ENCODE measurements around the gene ZFP62.
"Not testable (repeated sequence)": the region's sequence is repeated elsewhere in the genome, so short reads cannot be mapped to it uniquely, and the experiment has no call there.

The ZFP62 gene

DNA sequence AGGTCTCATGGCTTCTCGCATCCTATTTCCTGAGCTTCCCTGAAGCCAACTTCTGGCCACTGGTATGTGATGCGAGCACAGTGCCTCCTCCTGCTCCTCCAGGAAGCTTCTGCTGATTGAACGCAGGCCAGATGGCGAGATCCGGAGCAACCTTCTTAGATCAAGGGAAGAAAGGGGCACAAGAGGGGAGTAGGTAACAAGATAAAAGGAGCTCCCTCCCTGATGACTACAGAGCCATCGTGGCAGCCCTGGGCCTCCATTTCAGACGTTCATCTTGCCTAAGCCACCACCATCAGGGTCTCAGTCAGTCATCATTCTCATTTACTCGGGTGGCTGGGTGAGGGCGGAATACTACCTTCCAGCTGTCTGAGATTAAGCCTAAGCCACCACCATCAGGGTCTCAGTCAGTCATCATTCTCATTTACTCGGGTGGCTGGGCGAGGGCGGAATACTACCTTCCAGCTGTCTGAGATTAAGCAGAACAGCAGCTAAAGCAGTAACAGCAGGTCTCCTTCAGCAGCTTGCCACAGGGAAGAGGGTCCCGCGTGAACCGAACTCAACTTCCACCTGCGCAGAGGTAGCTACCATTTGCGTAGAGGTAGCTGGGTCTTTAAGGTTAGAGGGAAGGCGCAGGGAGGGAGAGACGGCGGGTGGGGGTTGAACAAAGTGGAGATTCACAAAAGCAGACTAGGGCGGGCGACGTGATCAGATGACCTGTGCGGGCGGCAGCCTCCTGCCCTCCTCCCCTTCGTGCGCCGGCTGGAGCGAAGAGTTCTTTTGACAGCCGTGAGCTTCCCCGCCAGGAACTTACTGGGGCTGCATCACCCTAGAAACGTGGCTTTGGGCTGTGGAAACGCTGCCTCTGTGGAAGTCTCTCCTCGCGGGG is 30.6 kb downstream of the ZFP62 start:
- no peak for TF ChIP-seq CTCF (IDR thresholded peaks at IDR 0.05; ENCODE audit: borderline replicate concordance, insufficient read depth, low read depth, low read length)
- H3K4me3 ChIP-seq (ENCODE audit: low read depth, low read length) = peak overlapping the region; percentile 97

DNA sequence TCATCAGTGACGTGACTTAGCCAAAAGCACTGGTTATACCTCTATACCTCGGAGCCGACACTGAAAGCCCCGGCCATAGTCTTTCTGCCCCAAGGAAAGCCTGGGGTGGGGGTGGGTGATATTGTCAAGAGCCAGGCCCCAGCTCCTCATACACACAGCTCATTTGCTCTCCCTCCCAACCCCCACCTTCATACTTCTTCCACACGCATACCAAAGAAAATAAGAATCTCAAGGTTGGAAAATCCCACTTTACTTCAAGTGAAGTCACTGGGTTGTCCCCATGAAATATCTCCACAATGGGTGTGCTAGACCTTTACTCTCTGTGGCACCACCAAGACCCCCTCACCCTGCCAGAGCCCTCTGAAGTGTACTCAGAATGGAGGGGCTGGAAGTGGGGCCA is 31.4 kb downstream of the ZFP62 start:
- no peak for TF ChIP-seq CTCF (IDR thresholded peaks at IDR 0.05; ENCODE audit: borderline replicate concordance, insufficient read depth, low read depth, low read length)
- no peak overlapping the region for H3K4me3 ChIP-seq (ENCODE audit: low read depth, low read length)

- H3K4me3 ChIP-seq (ENCODE audit: low read depth, low read length) = not testable (repeated sequence)
Measured at GRCh38 chr5:180828756-180829531, 32.1 kb downstream of the ZFP62 start.

GRCh38 chr5:180827374-180827773 is 33.7 kb downstream of the ZFP62 start:
- H3K4me3 ChIP-seq (ENCODE audit: low read depth, low read length) = not testable (repeated sequence)

DNA sequence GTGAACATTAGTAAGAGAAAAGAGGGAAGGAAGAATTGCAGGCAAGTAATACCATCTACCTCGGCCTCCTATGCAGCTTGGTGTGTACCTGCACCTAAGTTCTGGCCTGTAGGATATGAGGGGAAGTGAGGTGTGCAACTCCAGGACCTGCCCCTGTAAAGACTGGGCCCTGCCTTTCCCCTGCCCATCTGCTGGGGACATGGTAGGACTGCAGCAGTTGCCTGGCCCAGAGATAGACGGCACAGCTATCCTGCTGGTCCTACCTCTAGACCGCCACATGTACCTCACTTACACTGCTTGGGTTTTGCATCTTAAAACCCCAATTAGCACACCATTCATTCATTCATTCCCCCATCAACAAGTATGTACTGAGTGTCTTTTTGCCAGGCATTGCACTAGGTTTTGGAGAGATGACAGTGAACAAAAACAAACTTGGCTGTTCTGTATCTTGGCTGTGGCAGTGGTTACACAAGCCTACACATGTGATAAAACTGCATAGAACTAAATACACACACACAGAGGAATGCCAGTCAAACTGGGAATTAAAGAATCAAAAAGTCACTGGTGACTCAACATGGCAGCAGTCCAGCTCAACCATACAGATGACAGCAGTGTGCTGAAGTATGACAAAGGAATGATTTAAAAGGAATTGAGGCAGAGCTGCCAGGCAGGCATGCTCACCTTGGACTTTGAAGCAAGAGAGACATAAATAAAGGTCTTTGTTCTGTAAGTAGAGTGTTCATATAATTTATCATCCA is 35.1 kb downstream of the ZFP62 start:
- TF ChIP-seq CTCF (IDR thresholded peaks at IDR 0.05; ENCODE audit: borderline replicate concordance, insufficient read depth, low read depth, low read length) = no peak
- H3K4me3 ChIP-seq (ENCODE audit: low read depth, low read length) = no peak overlapping the region

DNA sequence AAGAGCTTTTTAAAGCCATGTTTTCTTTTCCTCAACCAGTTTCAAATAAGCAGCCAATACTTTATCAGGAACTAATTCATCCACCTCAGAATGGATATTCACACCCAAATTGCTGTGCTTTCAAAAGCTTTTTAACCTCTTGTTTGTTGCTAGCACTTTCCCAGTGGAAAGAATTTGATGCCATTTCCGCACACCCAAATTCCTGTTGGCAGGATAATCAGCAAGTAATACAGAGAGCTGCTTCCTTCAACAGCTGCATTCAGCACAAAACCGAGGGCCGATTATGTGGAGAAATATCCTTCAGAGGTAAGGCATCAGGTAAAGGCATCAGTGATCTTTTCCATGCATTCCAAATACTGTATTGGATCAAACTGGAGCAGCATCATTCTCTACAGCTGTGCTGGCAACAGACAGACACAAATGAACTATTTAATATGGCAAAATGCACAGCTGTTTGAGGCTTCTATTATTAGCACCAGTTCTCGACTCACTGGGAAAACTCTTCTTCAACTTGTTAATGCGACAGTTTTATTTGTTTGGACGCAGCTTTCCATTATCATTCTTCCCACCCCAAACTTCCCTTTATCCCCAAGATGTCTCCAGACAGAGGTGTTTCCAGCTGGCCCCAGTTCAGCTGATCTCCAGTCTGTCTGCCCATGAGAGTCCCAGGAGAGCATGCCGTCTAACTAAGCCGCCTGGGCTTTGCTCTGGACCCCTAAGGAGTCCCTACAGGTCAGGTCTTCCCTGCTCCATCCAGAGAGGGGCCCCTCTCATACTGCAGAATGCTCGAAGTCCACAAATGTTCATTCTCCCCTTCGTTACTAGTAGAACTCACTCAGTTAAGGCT is 36.2 kb downstream of the ZFP62 start:
- no peak overlapping the region for H3K4me3 ChIP-seq (ENCODE audit: low read depth, low read length)
- TF ChIP-seq CTCF (IDR thresholded peaks at IDR 0.05; ENCODE audit: borderline replicate concordance, insufficient read depth, low read depth, low read length) = no peak

DNA sequence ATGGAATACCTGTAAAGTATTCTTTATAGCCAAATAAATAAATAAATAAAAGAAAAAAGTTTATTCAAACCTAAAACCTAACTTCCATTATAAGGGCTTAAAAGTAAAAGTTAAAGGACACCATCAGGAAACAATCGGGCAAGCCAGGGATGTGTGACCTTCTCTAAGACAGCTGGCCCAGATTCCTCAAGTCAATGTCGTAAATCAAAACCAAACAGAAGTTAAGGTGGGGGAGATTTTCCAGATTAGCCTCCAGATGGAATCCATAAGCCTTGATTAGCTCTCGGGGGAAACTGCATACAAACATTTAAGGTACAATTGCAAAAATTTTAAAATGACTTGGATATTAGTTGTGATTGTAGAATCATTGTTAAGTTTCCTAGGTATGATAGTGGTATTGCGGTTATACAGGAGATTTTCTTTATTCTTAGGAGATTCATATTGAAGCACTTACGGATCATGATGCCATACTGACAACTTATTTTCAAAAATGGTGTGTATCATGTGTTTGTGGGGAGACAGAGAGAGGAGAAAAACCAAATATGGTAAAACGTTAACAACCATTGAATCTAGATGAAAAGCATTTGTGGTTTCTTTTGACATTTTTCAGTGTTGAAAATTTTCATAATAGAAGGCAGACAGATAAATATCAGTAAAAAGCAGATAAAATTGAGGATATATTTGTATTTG is 37.0 kb downstream of the ZFP62 start:
- TF ChIP-seq CTCF (IDR thresholded peaks at IDR 0.05; ENCODE audit: borderline replicate concordance, insufficient read depth, low read depth, low read length) = no peak
- H3K4me3 ChIP-seq (ENCODE audit: low read depth, low read length) = no peak overlapping the region
